ENCODE results near the gene SLC24A4. TPM values are rescaled to one million over a fixed set of nuclear protein-coding genes. Genes with fewer than 3 reads are reported as not detected.

SLC24A4 gene
- total RNA-seq (2014; rRNA removed; shearing (Covaris generic); ENCODE audit: low replicate concordance) = not detected in 2 replicates

DNA sequence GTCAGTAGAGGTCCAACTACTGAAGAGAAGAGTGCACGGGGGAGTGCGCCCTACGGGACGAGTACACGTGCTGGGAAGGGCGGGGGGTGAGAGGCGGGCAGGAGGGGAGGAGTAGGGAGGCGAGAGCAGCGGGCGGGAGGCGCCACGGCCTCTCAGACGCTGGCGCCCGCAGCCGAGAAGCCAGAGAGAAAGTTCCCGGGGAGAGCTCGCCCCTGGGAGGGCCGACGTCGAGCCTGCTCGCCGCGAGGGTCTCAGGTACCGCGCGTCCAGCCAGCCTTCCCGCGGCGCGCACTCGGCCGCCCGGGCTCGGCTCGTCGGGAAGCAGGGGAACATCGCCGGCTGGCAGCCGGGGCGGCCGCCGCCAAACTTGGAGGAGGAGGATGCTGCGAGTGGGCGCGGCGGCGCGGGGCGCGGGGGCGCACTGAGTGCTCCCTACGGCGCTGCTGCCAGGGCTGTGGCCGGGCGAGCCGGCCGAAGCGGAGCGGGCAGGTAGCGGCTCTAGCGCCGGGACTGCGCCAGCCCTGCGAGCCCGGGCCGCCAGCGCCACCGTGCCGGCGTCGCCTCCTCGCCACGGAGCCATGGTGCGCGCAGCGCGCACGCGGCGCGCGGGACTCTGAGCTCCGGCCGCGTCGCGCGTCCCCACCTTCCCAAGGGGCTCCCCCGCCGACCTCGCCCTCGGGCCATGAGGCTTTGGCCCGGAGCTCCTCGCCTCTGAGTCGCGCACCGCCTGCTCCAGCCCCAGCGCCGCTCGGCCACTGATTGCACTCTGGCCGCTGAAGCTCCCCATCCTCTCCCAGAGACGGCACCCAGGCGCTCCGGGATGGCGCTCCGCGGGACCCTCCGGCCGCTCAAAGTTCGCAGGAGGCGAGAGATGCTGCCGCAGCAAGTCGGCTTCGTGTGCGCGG, at the start of gene SLC24A4:
Gene SLC24A4 (plus strand): TSS at position 155 of the 905 bp plus-strand sequence. CDS start 666 bp downstream, at position 821.
- in situ Hi-C loops (cut with HindIII; ENCODE audit: low pct_unique_long_range_greater_than_20kb, low sequenced_read_pairs) = no loop called here
- DNase-seq (ENCODE audit: low read depth) = peak; percentile 26

DNA sequence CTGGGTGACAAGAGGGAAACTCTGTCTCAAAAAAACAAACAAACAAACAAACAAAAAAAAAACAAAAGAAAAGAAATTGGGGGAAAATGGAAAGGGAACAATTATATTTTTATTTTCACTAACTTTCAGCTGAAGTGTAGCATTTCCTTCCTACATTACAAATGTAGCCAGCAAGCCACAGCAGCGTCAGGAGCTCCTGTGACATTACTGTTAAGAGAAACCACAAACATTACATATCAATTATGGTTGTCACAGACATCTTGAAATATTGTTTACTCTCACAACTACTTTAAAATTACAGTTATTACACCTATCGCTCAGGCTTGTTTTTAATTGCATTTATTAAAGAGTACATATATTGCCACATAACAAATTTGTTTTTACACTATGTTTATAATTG, 49.8 kb upstream of the SLC24A4 start:
- in situ Hi-C loops (cut with HindIII; ENCODE audit: low pct_unique_long_range_greater_than_20kb, low sequenced_read_pairs) = no loop called here
- no peak for DNase-seq (ENCODE audit: low read depth)

- in situ Hi-C loops (cut with HindIII; ENCODE audit: low pct_unique_long_range_greater_than_20kb, low sequenced_read_pairs) = no loop called here
- DNase-seq (ENCODE audit: low read depth) = no peak
These were observed 48.9 kb upstream of the SLC24A4 start for GRCh38 chr14:92274055-92274454.

DNA sequence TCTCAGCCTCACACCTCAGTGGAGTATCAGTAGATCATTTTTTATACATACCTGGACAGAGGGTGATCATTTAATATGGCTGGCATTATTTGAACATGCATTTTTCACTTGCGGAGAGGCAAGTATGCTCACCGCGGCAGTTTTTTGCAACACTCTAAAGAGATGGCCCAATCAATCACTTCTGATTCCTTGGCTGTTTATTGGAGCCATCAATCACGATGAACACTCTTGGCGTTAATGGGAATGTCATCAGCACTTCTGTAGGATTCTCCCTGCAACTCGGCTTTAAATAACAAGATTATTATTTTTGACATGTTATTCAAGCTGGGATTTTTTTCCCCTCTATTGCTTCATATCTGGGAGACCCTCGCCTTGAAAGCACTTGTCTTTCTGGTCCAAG, 46.9 kb upstream of the SLC24A4 start:
- in situ Hi-C loops (cut with HindIII; ENCODE audit: low pct_unique_long_range_greater_than_20kb, low sequenced_read_pairs) = no loop called here

GRCh38 chr14:92277031-92277430, 45.9 kb upstream of the SLC24A4 start:
- in situ Hi-C loops (cut with HindIII; ENCODE audit: low pct_unique_long_range_greater_than_20kb, low sequenced_read_pairs) = no loop called here
- DNase-seq (ENCODE audit: low read depth) = no peak

More for the DNA sequence above, 46.9 kb upstream of the SLC24A4 start:
- DNase-seq (ENCODE audit: low read depth) = no peak

DNA sequence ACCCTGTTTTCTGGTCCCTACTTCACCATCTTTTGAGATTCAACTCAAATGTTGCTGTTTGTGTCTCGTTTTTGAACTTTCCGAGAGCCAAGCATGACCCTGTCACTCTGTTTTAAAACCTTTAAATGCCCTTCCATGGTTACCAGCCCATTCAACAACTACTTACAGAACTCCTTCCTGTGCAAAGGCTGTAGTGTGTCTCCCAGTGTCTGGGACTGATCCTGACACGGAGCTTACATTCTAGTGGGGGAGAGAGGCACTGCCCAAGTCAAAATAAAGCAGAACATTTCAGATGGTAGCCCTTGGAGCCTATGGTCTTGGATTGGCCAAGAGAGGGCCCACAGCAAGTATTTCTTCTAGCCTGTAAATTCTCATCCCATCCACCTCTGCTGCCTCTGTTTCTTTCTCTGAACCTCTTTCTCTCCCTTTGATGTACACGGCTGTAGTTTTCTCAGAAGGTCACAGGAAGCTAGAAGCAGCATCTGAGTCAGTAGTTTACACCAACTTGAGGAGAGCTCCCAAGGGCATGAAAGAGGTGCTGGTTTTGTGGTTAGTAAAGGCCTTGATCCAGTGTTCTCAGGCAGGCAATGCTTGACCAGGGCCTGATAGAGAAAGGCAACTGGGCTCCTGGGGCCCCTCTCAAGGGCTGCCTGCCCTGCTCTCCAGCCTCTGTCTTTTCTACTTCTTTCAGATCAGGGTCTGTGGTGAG, 42.3 kb upstream of the SLC24A4 start:
- in situ Hi-C loops (cut with HindIII; ENCODE audit: low pct_unique_long_range_greater_than_20kb, low sequenced_read_pairs) = no loop called here
- no peak for DNase-seq (ENCODE audit: low read depth)

DNA sequence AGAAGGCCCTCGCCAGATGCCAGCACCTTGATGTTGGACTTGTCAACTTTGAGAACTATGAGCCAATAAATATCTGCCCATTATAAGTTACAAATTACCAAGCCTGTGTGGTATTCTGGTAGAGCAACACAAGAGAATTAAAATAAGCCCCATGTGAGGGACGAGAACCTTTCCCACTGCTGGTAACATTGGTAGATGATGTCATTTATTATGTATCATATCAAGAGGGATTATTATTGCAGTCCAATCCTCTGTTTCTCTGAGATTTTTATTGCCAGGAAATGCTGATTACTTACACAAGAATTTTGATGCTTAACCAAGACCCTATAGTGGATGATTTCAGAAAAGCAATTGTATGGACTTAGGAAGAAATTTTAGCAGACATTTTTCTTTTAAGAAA, 40.3 kb upstream of the SLC24A4 start:
- in situ Hi-C loops (cut with HindIII; ENCODE audit: low pct_unique_long_range_greater_than_20kb, low sequenced_read_pairs) = no loop called here
- no peak for DNase-seq (ENCODE audit: low read depth)

- in situ Hi-C loops (cut with HindIII; ENCODE audit: low pct_unique_long_range_greater_than_20kb, low sequenced_read_pairs) = no loop called here
These were observed 37.7 kb upstream of the SLC24A4 start for GRCh38 chr14:92285311-92285710.

GRCh38 chr14:92287987-92288386, 35.0 kb upstream of the SLC24A4 start:
- in situ Hi-C loops (cut with HindIII; ENCODE audit: low pct_unique_long_range_greater_than_20kb, low sequenced_read_pairs) = no loop called here
- DNase-seq (ENCODE audit: low read depth) = no peak

More at GRCh38 chr14:92285311-92285710, 37.7 kb upstream of the SLC24A4 start:
- DNase-seq (ENCODE audit: low read depth) = no peak

GRCh38 chr14:92288994-92289660, 33.8 kb upstream of the SLC24A4 start:
- no peak for DNase-seq (ENCODE audit: low read depth)
- in situ Hi-C loops (cut with HindIII; ENCODE audit: low pct_unique_long_range_greater_than_20kb, low sequenced_read_pairs) = no loop called here

GRCh38 chr14:92292673-92293072, 30.3 kb upstream of the SLC24A4 start:
- in situ Hi-C loops (cut with HindIII; ENCODE audit: low pct_unique_long_range_greater_than_20kb, low sequenced_read_pairs) = no loop called here
- no peak for DNase-seq (ENCODE audit: low read depth)

DNA sequence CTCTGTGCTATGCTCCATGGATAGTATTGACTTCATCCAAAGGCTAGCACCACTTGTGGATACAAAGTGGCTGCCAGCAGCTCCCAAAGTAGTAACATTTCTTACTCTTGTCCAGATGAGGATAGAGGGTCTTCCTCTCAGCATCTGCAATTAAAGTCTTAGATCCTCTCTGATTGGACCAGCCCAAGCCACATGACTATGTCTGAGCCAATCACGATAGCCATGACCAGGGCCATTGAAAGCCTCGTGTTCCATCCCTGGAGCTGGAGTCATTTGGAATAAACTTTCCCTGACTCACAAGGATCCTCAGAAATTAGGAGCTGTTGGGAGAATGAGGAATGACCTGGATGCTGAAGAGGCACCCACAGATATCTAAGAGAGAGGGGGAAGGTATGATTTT, 28.5 kb upstream of the SLC24A4 start:
- no peak for DNase-seq (ENCODE audit: low read depth)
- in situ Hi-C loops (cut with HindIII; ENCODE audit: low pct_unique_long_range_greater_than_20kb, low sequenced_read_pairs) = no loop called here

DNA sequence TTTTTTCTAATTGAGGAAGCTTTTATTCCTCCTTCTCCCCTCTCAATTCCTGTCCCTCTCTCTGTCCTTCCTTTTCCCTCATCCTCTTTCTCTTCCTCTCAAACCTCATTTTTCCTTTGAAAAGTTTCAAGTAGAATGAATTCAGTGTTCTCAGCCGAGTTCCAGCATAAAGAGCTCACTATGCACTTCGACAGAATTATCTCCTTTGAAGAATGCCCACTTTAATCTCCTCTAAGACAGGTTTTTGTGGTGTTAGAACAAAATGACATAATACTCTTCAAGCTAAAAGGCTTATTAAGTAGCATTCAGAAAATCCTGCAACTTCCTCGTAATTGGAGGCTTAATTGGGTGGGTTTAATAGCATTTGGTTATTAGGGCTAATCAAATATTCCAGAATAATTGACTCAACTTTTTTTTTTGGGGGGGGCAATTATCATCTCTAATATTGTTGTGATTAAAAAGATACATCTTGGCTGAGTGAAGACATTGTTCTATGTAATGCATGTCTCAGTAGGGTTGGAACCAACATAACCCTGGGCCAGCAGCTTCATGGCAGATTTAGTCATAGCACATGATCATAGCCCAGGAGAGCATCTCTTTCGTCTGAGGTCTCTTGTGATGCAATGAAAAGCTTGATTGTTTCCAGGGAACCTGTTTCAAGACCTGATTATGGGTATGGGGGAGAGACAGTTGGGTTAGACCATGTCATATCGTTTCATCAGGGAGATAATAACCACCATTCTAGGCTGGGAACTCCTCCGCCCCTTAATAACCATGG, 25.0 kb upstream of the SLC24A4 start:
- no peak for DNase-seq (ENCODE audit: low read depth)
- in situ Hi-C loops (cut with HindIII; ENCODE audit: low pct_unique_long_range_greater_than_20kb, low sequenced_read_pairs) = no loop called here

DNA sequence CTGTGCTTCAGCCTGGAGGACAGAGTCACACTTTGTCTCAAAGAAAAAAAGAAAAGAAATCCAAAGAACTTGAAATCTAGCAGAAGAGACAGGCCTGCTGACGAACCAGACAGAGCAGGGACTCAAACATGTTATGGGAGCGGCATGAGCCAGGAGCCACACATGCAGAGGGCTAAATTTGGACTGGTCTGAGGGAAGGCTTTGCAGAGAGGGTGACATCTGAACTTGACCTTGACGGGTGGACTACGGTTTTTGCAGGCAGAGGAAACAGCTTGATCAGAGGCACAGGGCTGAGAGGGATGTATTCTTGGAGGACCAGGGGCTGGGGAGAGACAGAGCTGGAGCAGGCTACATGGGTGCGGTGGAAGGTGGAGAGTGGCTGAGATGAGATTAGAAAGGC, 20.5 kb upstream of the SLC24A4 start:
- DNase-seq (ENCODE audit: low read depth) = no peak
- in situ Hi-C loops (cut with HindIII; ENCODE audit: low pct_unique_long_range_greater_than_20kb, low sequenced_read_pairs) = no loop called here

GRCh38 chr14:92308716-92309115, 14.2 kb upstream of the SLC24A4 start:
- in situ Hi-C loops (cut with HindIII; ENCODE audit: low pct_unique_long_range_greater_than_20kb, low sequenced_read_pairs) = no loop called here
- no peak for DNase-seq (ENCODE audit: low read depth)

GRCh38 chr14:92309968-92310530, 12.9 kb upstream of the SLC24A4 start:
- in situ Hi-C loops (cut with HindIII; ENCODE audit: low pct_unique_long_range_greater_than_20kb, low sequenced_read_pairs) = no loop called here
- DNase-seq (ENCODE audit: low read depth) = no peak

DNA sequence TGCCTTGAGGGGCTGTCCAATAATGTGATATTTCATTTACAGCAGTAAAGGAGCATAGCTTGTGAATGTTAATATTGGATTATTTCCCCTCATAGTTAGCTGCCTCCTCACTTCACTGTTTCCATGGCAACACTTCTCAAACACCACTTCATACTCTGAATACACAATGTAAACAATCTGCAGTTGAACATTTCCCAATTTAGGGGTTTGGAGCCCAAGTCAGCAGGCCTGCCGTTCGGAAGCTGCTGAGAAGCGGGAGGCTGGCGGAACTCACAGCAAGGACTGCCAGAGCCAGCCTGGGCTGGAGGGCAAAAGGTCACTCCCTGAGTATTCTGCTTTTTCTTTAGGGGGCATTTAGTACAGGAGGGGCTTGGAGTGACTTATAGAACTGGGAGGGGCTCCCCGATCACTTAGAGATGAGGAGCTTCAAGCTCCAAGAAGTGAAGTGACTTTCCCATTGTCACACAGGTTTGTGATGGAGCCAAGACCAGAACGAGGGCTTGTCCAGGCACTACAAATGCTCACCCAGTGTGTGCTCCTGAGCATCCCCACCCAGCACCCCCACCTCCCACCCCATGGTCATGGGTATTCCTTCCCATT, 12.1 kb upstream of the SLC24A4 start:
- in situ Hi-C loops (cut with HindIII; ENCODE audit: low pct_unique_long_range_greater_than_20kb, low sequenced_read_pairs) = no loop called here
- DNase-seq (ENCODE audit: low read depth) = no peak

Data from Caki2 (cell line).